OCI-LY3 (cell line): ENCODE results near the gene MICALL2.

Source experiments
- EZH2phosphoT487 ChIP-seq: fragments of 200-600 bp; shearing (Covaris generic); IDR thresholded peaks from 2 replicates; pipeline ENCODE4 v1.6.1; 2018; ENCODE audit warnings: antibody characterized with exemption, mixed run types, low read depth
- TF ChIP-seq, protein P1 (sequence below): fragments of 200-600, 300-600 bp; sonication (generic); IDR thresholded peaks from 2 replicates; pipeline ENCODE4 v1.5.1; 2014; ENCODE audit warnings: antibody characterized with exemption, low read length, low read depth

DNA sequence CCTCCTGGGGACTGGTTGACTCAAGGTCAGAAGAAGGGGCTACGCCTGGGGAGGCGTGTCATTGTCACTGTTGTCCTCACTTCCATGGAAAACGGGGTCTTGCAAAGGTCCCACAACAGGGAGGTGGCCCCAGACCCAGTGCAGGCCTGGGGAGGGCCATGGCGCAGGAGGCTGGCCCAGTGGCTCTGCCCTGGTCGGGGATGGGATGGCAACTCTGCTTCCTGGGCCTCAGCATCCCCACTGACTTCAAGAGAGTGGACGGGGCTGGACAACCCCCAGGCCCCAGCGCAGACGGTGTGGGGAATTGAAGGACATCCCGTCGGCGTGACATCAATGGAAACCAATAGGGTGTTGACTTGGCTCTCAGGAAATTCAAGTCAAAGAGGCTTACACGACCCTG lies 35.2 kb downstream of the MICALL2 start:
- TF ChIP-seq, protein P1, sequence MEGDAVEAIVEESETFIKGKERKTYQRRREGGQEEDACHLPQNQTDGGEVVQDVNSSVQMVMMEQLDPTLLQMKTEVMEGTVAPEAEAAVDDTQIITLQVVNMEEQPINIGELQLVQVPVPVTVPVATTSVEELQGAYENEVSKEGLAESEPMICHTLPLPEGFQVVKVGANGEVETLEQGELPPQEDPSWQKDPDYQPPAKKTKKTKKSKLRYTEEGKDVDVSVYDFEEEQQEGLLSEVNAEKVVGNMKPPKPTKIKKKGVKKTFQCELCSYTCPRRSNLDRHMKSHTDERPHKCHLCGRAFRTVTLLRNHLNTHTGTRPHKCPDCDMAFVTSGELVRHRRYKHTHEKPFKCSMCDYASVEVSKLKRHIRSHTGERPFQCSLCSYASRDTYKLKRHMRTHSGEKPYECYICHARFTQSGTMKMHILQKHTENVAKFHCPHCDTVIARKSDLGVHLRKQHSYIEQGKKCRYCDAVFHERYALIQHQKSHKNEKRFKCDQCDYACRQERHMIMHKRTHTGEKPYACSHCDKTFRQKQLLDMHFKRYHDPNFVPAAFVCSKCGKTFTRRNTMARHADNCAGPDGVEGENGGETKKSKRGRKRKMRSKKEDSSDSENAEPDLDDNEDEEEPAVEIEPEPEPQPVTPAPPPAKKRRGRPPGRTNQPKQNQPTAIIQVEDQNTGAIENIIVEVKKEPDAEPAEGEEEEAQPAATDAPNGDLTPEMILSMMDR = no peak
- no peak for TF ChIP-seq EZH2phosphoT487
